ENCODE results near the gene TGM2. TPM values are rescaled to one million over a fixed set of nuclear protein-coding genes. Genes with fewer than 3 reads are reported as not detected.

The TGM2 gene
- total and polyA plus RNA-seq, 4 donors: 12.9 to 63.3 (median 19.6) TPM

DNA sequence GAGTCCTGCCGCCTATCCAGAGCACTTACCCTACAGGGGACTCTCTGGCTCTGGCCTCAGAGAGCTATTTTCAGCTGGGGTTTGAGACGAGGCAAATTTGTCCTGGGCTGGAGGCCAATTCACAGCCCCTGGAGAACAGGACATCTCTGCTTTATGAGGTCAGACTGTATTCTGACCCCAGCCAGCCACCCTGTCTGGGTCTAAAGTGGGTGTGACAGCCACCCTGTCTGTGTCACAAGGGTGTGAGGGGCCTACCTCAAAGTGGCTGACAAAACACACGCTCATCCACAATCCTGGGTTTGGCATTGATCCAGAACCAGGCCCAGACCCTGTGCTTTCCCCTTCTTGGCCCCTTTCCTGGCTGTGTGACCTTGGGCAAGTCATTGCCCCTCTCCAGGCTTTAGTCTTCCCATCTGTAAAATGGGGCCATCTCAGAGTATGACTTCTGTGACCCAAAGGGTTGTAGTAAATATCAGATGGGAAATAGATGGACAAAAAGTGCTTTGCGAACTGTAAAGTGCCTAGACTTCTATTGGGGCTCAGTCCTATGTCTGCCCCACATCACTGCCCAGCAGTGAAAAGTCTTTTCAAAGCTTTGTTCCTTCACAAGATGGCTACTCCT is 44.1 kb upstream of the TGM2 start:
- Histone ChIP-seq H3K4me3 (ENCODE audit: low read depth, low read length) (no peak overlapping the region), H3K36me3 (ENCODE audit: control insufficient read depth, insufficient read depth, low read length) (no peaks in the 10 kb centered on the region), H3K27me3 (ENCODE audit: control insufficient read depth, insufficient read depth, low read length) (no peaks in the 10 kb centered on the region), H3K9me3 (ENCODE audit: control insufficient read depth, insufficient read depth, low read length) (no peaks in the 10 kb centered on the region), H3K27ac (ENCODE audit: low read depth, low read length) (no peak overlapping the region), H3K4me1 (ENCODE audit: control insufficient read depth, insufficient read depth, low read length) (peaks cover 28% of the 10 kb centered on the region)
- 69% methylated on average over 4 of the region's 4 CpGs for WGBS (ENCODE audit: insufficient coverage)
- no peak for DNase-seq (ENCODE audit: low read depth in 4 of 6, low spot score in 6 of 6)

DNA sequence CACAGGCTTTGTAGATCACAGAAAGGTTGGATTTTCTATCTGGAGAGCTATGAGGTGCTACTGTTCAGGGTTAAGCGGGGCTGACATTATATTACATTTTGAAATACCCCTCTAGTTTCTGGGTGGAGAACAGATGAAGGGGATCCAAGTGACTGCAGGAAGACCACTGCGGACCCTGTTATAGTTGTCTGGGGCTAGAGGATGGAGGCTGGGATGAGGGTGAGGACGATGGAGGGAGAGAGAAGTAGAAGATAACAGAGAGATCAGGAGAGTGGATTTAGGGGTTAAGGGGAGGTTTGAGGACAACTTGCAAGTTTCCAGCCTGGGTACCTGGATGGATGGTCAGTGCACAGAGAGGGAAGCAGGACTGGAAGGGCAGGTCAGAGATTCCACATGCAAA is 43.5 kb upstream of the TGM2 start:
- H3K36me3 ChIP-seq (ENCODE audit: control insufficient read depth, insufficient read depth, low read length): no peaks in the 10 kb centered on the region
- DNase-seq (ENCODE audit: low read depth in 4 of 6, low spot score in 6 of 6): no peak
- peaks cover 25% of the 10 kb centered on the region for H3K4me1 ChIP-seq (ENCODE audit: control insufficient read depth, insufficient read depth, low read length)
- no peaks in the 10 kb centered on the region for H3K27me3 ChIP-seq (ENCODE audit: control insufficient read depth, insufficient read depth, low read length)
- H3K4me3 ChIP-seq (ENCODE audit: low read depth, low read length): no peak overlapping the region
- no peak overlapping the region for H3K27ac ChIP-seq (ENCODE audit: low read depth, low read length)
- H3K9me3 ChIP-seq (ENCODE audit: control insufficient read depth, insufficient read depth, low read length): no peaks in the 10 kb centered on the region
- 78% methylated on average over 2 of the region's 3 CpGs for WGBS (ENCODE audit: insufficient coverage)

DNA sequence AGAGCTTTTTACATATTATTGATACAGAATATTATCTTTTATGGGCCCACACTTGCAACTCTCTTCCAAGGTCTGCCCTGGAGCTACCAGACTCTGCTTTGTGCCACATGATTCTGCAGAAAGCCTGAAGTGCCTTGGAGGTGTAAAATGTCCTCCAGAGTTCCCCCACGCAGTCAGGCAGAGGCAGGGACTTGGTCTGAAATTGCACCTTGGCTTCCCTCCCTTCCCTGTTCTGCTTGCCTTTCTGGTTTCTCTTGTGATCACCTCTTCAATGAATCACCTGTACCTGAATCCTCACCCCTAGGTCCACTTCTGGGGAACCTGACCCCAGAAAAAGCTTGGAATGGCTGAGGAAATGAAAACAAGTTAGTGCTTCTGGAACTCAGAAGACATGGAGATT is 43.0 kb upstream of the TGM2 start:
- Histone ChIP-seq H3K4me3 (ENCODE audit: low read depth, low read length) (no peak overlapping the region), H3K27ac (ENCODE audit: low read depth, low read length) (no peak overlapping the region), H3K4me1 (ENCODE audit: control insufficient read depth, insufficient read depth, low read length) (peaks cover 21% of the 10 kb centered on the region), H3K36me3 (ENCODE audit: control insufficient read depth, insufficient read depth, low read length) (no peaks in the 10 kb centered on the region), H3K27me3 (ENCODE audit: control insufficient read depth, insufficient read depth, low read length) (peaks cover 2% of the 10 kb centered on the region), H3K9me3 (ENCODE audit: control insufficient read depth, insufficient read depth, low read length) (no peaks in the 10 kb centered on the region)
- WGBS (ENCODE audit: insufficient coverage): 80% methylated on average over 1 of the region's 1 CpG
- DNase-seq (ENCODE audit: low read depth in 4 of 6, low spot score in 6 of 6): no peak

DNA sequence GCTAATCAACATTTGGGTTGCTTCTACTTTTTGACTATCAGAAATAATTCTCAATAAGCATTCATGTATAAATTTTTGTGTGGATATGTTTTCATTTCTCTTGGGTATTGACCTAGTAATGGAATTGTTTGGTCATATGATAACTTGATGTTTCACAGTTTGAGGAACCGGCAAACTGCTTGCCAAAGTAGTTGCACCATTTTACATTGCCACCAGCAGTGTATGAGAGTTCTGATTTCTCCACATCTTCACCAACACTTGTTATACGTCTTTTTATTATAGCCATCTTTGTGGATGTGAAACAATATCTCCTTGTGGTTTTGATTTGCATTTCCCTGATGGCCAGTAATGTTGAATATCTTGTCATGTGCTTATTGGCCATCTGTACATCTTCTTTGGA is 42.6 kb upstream of the TGM2 start:
- Histone ChIP-seq H3K27me3 (ENCODE audit: control insufficient read depth, insufficient read depth, low read length) (peaks cover 2% of the 10 kb centered on the region), H3K4me1 (ENCODE audit: control insufficient read depth, insufficient read depth, low read length) (peaks cover 21% of the 10 kb centered on the region), H3K27ac (ENCODE audit: low read depth, low read length) (no peak overlapping the region), H3K4me3 (ENCODE audit: low read depth, low read length) (no peak overlapping the region), H3K36me3 (ENCODE audit: control insufficient read depth, insufficient read depth, low read length) (no peaks in the 10 kb centered on the region), H3K9me3 (ENCODE audit: control insufficient read depth, insufficient read depth, low read length) (no peaks in the 10 kb centered on the region)
- no CpG with 5 or more reads among the region's 2 CpGs for WGBS (ENCODE audit: insufficient coverage)
- DNase-seq (ENCODE audit: low read depth in 4 of 6, low spot score in 6 of 6): no peak

DNA sequence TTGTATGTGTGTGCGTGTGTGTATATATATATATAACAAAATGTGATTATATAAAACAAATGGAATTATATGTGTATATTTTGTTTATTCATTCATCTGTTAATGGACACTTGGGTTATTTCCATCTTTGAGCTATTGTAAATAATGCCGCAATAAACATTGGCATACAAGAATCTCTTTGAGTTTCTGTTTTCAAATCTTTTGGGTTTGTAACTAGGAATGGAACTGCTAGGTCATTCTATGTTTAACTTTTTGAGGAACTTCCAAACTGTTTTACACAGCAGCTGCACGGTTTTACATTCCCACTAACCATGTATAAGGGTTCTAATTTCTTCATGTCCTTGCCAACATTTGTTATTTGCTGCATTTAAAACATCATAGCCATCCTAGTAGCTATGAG is 39.9 kb upstream of the TGM2 start:
- no peak for DNase-seq (ENCODE audit: low read depth in 4 of 6, low spot score in 6 of 6)
- H3K36me3 ChIP-seq (ENCODE audit: control insufficient read depth, insufficient read depth, low read length): no peaks in the 10 kb centered on the region
- H3K4me1 ChIP-seq (ENCODE audit: control insufficient read depth, insufficient read depth, low read length): peaks cover 4% of the 10 kb centered on the region
- peaks cover 2% of the 10 kb centered on the region for H3K27me3 ChIP-seq (ENCODE audit: control insufficient read depth, insufficient read depth, low read length)
- no peaks in the 10 kb centered on the region for H3K9me3 ChIP-seq (ENCODE audit: control insufficient read depth, insufficient read depth, low read length)
- no peak overlapping the region for H3K4me3 ChIP-seq (ENCODE audit: low read depth, low read length)
- H3K27ac ChIP-seq (ENCODE audit: low read depth, low read length): no peak overlapping the region
- no CpG with 5 or more reads among the region's 3 CpGs for WGBS (ENCODE audit: insufficient coverage)

DNA sequence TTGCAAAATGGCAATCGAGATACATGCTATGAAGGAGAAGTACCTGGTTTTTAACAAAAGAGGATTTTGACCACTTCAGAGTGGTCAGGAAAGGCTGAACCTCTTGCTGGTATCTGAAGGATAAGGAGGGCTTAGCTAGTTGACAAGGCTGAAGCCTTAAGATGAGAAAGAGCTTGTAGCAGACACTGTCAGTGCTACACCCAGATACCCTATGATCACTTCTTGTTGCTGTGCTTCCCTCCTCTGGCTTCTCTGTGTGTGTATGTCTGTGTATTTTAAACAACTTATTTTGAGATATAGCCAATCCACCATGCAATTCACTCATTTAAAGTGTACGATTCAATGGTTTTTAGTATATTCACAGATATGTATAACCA is 38.9 kb upstream of the TGM2 start:
- Histone ChIP-seq H3K4me1 (ENCODE audit: control insufficient read depth, insufficient read depth, low read length) (peaks cover 4% of the 10 kb centered on the region), H3K9me3 (ENCODE audit: control insufficient read depth, insufficient read depth, low read length) (no peaks in the 10 kb centered on the region), H3K27me3 (ENCODE audit: control insufficient read depth, insufficient read depth, low read length) (peaks cover 2% of the 10 kb centered on the region), H3K4me3 (ENCODE audit: low read depth, low read length) (no peak overlapping the region), H3K27ac (ENCODE audit: low read depth, low read length) (no peak overlapping the region), H3K36me3 (ENCODE audit: control insufficient read depth, insufficient read depth, low read length) (no peaks in the 10 kb centered on the region)
- 80% methylated on average over 1 of the region's 2 CpGs for WGBS (ENCODE audit: insufficient coverage)
- no peak for DNase-seq (ENCODE audit: low read depth in 4 of 6, low spot score in 6 of 6)

DNA sequence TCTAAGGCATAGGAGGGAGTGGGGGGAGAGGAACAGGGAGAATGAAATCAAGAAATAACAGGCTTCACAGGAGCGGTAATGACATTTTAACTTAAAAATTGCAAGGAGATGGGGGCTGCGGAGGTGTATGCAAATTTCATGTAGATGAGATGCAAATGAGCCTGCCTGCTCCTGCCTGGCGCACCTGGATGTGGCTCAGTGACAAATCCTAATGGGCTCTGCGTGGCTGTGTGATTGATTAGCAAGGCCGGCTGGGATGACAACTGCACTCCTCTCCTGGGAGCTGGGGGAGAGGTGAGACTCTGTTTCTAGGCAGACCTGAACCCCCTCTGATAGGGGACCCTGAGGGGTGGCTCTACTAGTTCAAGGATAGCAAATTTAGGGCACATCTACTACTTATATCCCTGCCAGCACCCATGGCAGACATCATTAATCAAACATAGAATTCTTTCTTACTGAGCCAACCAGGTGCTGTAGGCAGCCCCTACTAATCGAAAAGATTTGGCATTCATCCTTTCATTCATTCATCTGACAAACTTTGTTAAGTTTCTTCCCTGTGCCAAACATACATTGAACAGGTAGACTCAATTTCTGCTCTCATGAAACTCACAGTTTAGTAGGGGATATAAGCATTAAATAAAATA is 38.4 kb upstream of the TGM2 start:
- 50% methylated on average over 5 of the region's 6 CpGs for WGBS (ENCODE audit: insufficient coverage)
- no peaks in the 10 kb centered on the region for H3K9me3 ChIP-seq (ENCODE audit: control insufficient read depth, insufficient read depth, low read length)
- no peak overlapping the region for H3K4me3 ChIP-seq (ENCODE audit: low read depth, low read length)
- peaks cover 7% of the 10 kb centered on the region for H3K4me1 ChIP-seq (ENCODE audit: control insufficient read depth, insufficient read depth, low read length)
- no peak overlapping the region for H3K27ac ChIP-seq (ENCODE audit: low read depth, low read length)
- peak in 1 of 6 donors; percentile 73 for DNase-seq (ENCODE audit: low read depth in 4 of 6, low spot score in 6 of 6)
- no peaks in the 10 kb centered on the region for H3K36me3 ChIP-seq (ENCODE audit: control insufficient read depth, insufficient read depth, low read length)
- H3K27me3 ChIP-seq (ENCODE audit: control insufficient read depth, insufficient read depth, low read length): peaks cover 2% of the 10 kb centered on the region

DNA sequence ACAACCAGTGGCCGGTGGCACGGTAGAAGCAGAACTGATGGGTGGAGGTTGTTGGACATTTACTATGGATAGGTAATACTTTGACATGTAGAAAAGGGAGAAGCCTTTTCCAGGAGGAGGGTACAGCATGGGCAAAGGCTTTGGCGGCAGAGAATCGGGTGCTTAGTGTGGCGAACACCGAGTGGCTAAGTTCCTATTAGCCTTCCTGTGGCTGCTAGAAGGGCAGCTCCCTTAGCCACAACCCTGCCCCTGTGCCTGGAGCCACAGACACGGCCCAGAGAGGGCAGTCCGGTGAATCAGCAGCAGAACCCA is 37.9 kb upstream of the TGM2 start:
- peaks cover 11% of the 10 kb centered on the region for H3K4me1 ChIP-seq (ENCODE audit: control insufficient read depth, insufficient read depth, low read length)
- H3K36me3 ChIP-seq (ENCODE audit: control insufficient read depth, insufficient read depth, low read length): no peaks in the 10 kb centered on the region
- H3K4me3 ChIP-seq (ENCODE audit: low read depth, low read length): no peak overlapping the region
- H3K27me3 ChIP-seq (ENCODE audit: control insufficient read depth, insufficient read depth, low read length): peaks cover 2% of the 10 kb centered on the region
- DNase-seq (ENCODE audit: low read depth in 4 of 6, low spot score in 6 of 6): no peak
- WGBS (ENCODE audit: insufficient coverage): 83% methylated on average over 7 of the region's 8 CpGs
- no peak overlapping the region for H3K27ac ChIP-seq (ENCODE audit: low read depth, low read length)
- H3K9me3 ChIP-seq (ENCODE audit: control insufficient read depth, insufficient read depth, low read length): no peaks in the 10 kb centered on the region

DNA sequence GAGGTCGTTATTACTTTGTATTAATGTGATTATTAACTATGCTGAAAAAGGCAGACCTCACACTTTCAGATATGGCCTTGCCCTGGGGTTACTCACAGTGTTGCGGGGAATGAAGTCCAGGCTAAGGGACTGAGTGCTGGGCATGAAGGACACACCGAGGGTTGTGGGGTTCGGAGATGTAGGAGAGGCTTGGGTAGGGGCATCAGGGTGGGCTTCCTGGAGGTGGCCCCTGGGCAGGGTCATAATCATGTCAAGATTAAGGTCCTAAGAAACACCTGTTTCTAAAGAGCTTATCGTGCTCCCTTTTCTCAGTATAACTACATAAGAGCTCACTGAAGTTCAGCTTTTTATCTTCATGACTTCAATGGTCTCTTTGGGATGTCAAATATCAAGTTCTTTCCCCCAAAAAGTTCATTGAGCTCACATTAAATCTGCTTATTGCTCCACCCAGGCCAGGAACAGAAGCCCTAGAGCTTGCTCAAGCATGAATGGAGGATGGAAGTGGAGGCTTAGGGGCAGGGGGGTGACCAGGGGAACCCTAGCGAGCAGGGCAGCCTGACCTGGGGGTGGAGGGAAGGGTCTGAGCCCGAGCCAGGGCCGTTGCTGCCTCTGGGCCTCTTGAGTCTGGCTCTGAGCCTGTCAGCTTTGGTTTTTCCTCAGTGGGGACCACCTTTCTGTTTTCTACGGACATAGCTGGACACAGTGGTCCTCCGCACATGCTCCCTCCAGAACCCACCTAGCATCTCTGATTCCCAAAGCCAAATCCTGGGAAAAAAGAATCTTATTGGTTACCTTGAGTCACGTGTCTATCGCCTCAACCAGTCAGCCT is 37.3 kb upstream of the TGM2 start:
- Histone ChIP-seq H3K27ac (ENCODE audit: low read depth, low read length) (no peak overlapping the region), H3K4me1 (ENCODE audit: control insufficient read depth, insufficient read depth, low read length) (peaks cover 14% of the 10 kb centered on the region), H3K4me3 (ENCODE audit: low read depth, low read length) (no peak overlapping the region), H3K27me3 (ENCODE audit: control insufficient read depth, insufficient read depth, low read length) (peaks cover 2% of the 10 kb centered on the region), H3K36me3 (ENCODE audit: control insufficient read depth, insufficient read depth, low read length) (no peaks in the 10 kb centered on the region), H3K9me3 (ENCODE audit: control insufficient read depth, insufficient read depth, low read length) (no peaks in the 10 kb centered on the region)
- no peak for DNase-seq (ENCODE audit: low read depth in 4 of 6, low spot score in 6 of 6)
- 93% methylated on average over 11 of the region's 12 CpGs for WGBS (ENCODE audit: insufficient coverage)

DNA sequence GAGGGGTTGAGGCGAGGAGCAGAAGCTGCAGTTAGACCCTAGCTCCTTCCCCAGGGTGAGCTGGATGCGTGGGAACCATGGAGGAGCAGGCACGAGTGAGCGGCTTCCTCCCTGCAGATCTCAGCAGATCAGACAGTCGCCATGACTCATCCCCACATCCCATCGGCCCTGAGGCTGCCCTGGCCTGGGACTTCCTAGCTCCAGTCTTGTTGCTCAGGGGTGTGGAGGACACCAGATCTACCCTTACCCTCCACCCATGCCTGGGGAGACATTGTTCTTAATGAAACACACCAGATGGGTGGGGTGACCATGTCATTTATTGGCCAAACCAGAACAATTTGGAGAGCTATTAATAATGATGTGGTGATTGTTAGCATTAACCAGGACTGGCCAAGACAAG is 36.3 kb upstream of the TGM2 start:
- Histone ChIP-seq H3K4me1 (ENCODE audit: control insufficient read depth, insufficient read depth, low read length) (peaks cover 18% of the 10 kb centered on the region), H3K4me3 (ENCODE audit: low read depth, low read length) (no peak overlapping the region), H3K27ac (ENCODE audit: low read depth, low read length) (no peak overlapping the region), H3K36me3 (ENCODE audit: control insufficient read depth, insufficient read depth, low read length) (no peaks in the 10 kb centered on the region), H3K27me3 (ENCODE audit: control insufficient read depth, insufficient read depth, low read length) (peaks cover 2% of the 10 kb centered on the region), H3K9me3 (ENCODE audit: control insufficient read depth, insufficient read depth, low read length) (no peaks in the 10 kb centered on the region)
- DNase-seq (ENCODE audit: low read depth in 4 of 6, low spot score in 6 of 6): no peak
- WGBS (ENCODE audit: insufficient coverage): 95% methylated on average over 5 of the region's 6 CpGs
